Measurements from ENCODE around the gene KCNMA1. TPM values are rescaled to one million over a fixed set of nuclear protein-coding genes. Genes with fewer than 3 reads are reported as not detected.

The KCNMA1 gene
- total RNA-seq, 1 experiment from 2014 or later, result 0.49 TPM

- Histone ChIP-seq H4K20me1 (ENCODE audit: insufficient read depth) (no peaks in the 10 kb centered on the region), H2AFZ (ENCODE audit: low read depth, low read length, poor library complexity, severe bottlenecking) (no peak overlapping the region), H3K4me3 (replicated peaks in 1 of 2; ENCODE audit: low read depth in 1 of 2, low read length in 2 of 2) (no peak overlapping the region), H3K79me2 (ENCODE audit: insufficient read depth, low read length) (no peaks in the 10 kb centered on the region), H3K9me2 (ENCODE audit: insufficient read depth) (no peaks in the 10 kb centered on the region), H3K4me2 (ENCODE audit: low read length) (no peak overlapping the region), H3K4me1 (ENCODE audit: control insufficient read depth in 1 of 2, insufficient read depth in 2 of 2, low read length in 2 of 2) (no peaks in the 10 kb centered on the region), H3K27me3 (ENCODE audit: insufficient read depth, low read length) (peaks cover 35% of the 10 kb centered on the region), H3K9me3 (ENCODE audit: control insufficient read depth in 1 of 2, insufficient read depth in 1 of 2, low read depth in 1 of 2, low read length in 2 of 2) (no peaks in the 10 kb centered on the region), H3K36me3 (ENCODE audit: control insufficient read depth in 1 of 2, insufficient read depth in 2 of 2, low read length in 2 of 2) (no peaks in the 10 kb centered on the region), H3K27ac (ENCODE audit: low read depth, low read length) (no peak overlapping the region), H3K9ac (ENCODE audit: low read length) (no peak overlapping the region)
- DNase-seq (ENCODE audit: low read depth, low spot score), result no peak
- ChIA-PET POLR2A (no interaction called here), RAD21 (ENCODE audit: low non-redundant PET in 1 of 2, low total read pairs in 2 of 2, uncharacterized antibody in 2 of 2, unreplicated experiment in 2 of 2) (no interaction called here), CTCF (no interaction called here)
- TF ChIP-seq ELF1 (IDR thresholded peaks at IDR 0.05; ENCODE audit: borderline replicate concordance, low read depth) (no peak), REST (IDR thresholded peaks at IDR 0.05; ENCODE audit: low read depth) (no peak), POLR2AphosphoS5 (IDR thresholded peaks at IDR 0.05; ENCODE audit: low read depth, low read length) (no peak), SRF (IDR thresholded peaks at IDR 0.05; ENCODE audit: low read depth) (no peak), EGR1 (IDR thresholded peaks at IDR 0.05; ENCODE audit: low read depth) (no peak), SP1 (IDR thresholded peaks at IDR 0.05; ENCODE audit: low read depth) (no peak), MAX (IDR thresholded peaks at IDR 0.05) (no peak), ZNF274 (IDR thresholded peaks at IDR 0.05; ENCODE audit: low read depth, low read length) (no peak), TCF7L2 (IDR thresholded peaks at IDR 0.05; ENCODE audit: borderline replicate concordance, extremely low read depth, insufficient read depth, insufficient read length) (no peak), ATF3 (IDR thresholded peaks at IDR 0.05) (no peak), YY1 (IDR thresholded peaks at IDR 0.05; ENCODE audit: extremely low read depth, insufficient replicate concordance, low read depth, low read length) (no peak)
- ATAC-seq, result no peak
- BruUV-seq (replicated peaks), result no TSS peak
- intact Hi-C loops (cut with micrococcal nuclease), result no loop called here
Measured at GRCh38 chr10:77105761-77106221, 531.8 kb downstream of the KCNMA1 start.

All from HCT116 (cell line).